GM12878 (cell line): ENCODE data around the gene UBASH3A. TPM values are rescaled to one million over a fixed set of nuclear protein-coding genes. Genes with fewer than 3 reads are reported as not detected.

Experiments
- BCL3 ChIP-seq: IDR thresholded peaks from 2 replicates; pipeline ENCODE4 v1.6.1; 2011; ENCODE audit warnings: borderline replicate concordance, low read depth, mild to moderate bottlenecking, moderate library complexity, low read length; ENCODE audit not compliant: insufficient read depth, poor library complexity, severe bottlenecking
- BRCA1 ChIP-seq: IDR thresholded peaks from 2 replicates; pipeline ENCODE4 v1.6.1; 2011; ENCODE audit warnings: low read depth, low read length, improper control_type of control experiment
- CEBPB ChIP-seq, 2 experiments: fragments of 150-350 bp in 1 of 2; IDR thresholded peaks; 2 replicates each; pipeline ENCODE4 v1.6.1; 2012 to 2014; ENCODE audit warnings: low read depth in 2 of 2, low read length in 2 of 2, borderline replicate concordance in 1 of 2, inconsistent platforms in 1 of 2
- GABPA ChIP-seq: IDR thresholded peaks from 2 replicates; pipeline ENCODE4 v1.6.1; 2014; ENCODE audit warnings: antibody characterized with exemption, low read depth, mild to moderate bottlenecking, inconsistent platforms
- IRF3 ChIP-seq: fragments of 450-650 bp; IDR thresholded peaks from 2 replicates; pipeline ENCODE4 v1.6.1; 2014; ENCODE audit warnings: mild to moderate bottlenecking
- JUNB ChIP-seq: IDR thresholded peaks from 2 replicates; pipeline ENCODE4 v1.6.1; 2016; ENCODE audit warnings: antibody characterized with exemption, mild to moderate bottlenecking
- MYB ChIP-seq: fragments of 150-350 bp; IDR thresholded peaks from 2 replicates; pipeline ENCODE4 v1.6.1; 2014; ENCODE audit warnings: mild to moderate bottlenecking, low read depth, low read length, borderline replicate concordance
- NFIC ChIP-seq: IDR thresholded peaks from 2 replicates; pipeline ENCODE4 v1.6.1; 2012; ENCODE audit warnings: low read depth, mild to moderate bottlenecking, inconsistent platforms, low read length, moderate library complexity
- NFYB ChIP-seq: IDR thresholded peaks from 2 replicates; pipeline ENCODE4 v1.6.1; 2011; ENCODE audit warnings: low read depth, mild to moderate bottlenecking, low read length, improper control_type of control experiment, moderate library complexity; ENCODE audit not compliant: insufficient read depth
- PBX3 ChIP-seq: IDR thresholded peaks from 2 replicates; pipeline ENCODE4 v1.6.1; 2011; ENCODE audit warnings: mild to moderate bottlenecking, low read depth, low read length, moderate library complexity; ENCODE audit not compliant: insufficient replicate concordance
- POLR2A ChIP-seq: IDR thresholded peaks from 2 replicates; pipeline ENCODE4 v1.6.1; 2011; ENCODE audit warnings: low read depth, mild to moderate bottlenecking, low read length
- POLR2AphosphoS2 ChIP-seq: IDR thresholded peaks from 2 replicates; pipeline ENCODE4 v1.6.1; 2011; ENCODE audit warnings: low read depth, mild to moderate bottlenecking, low read length, improper control_type of control experiment, moderate library complexity
- POLR2AphosphoS5 ChIP-seq: IDR thresholded peaks from 2 replicates; pipeline ENCODE4 v1.6.1; 2011; ENCODE audit warnings: mild to moderate bottlenecking, low read length, inconsistent platforms
- RFX5 ChIP-seq: IDR thresholded peaks from 2 replicates; pipeline ENCODE4 v1.6.1; 2011; ENCODE audit warnings: low read depth, low read length, improper control_type of control experiment
- SUZ12 ChIP-seq: fragments of 200-600 bp; sonication (generic); IDR thresholded peaks from one replicate; pipeline ENCODE4 v1.6.1; 2018; ENCODE audit warnings: antibody characterized with exemption, mild to moderate bottlenecking; ENCODE audit not compliant: unreplicated experiment
- WRNIP1 ChIP-seq: IDR thresholded peaks from 2 replicates; pipeline ENCODE4 v1.6.1; 2011; ENCODE audit warnings: low read depth, low read length, improper control_type of control experiment, borderline replicate concordance
- ZBTB11 ChIP-seq: fragments of 450-650 bp; formaldehyde crosslinking; IDR thresholded peaks from 2 replicates; pipeline ENCODE4 v1.5.0; 2022; ENCODE audit warnings: mild to moderate bottlenecking, missing genetic modification characterization
- ZNF592 ChIP-seq: fragments of 450-650 bp; IDR thresholded peaks from 2 replicates; pipeline ENCODE4 v1.6.1; 2017; ENCODE audit warnings: mild to moderate bottlenecking, moderate library complexity
- polyA plus RNA-seq, 11 experiments: library from polyadenylated mRNA; depleted of rRNA in 4 of 11; unstranded in 6 of 11; stranded (reverse) in 5 of 11; fragments of >200 nt; fragmentation: Nextera tagmentation in 4 of 11; fragmentation: Illumina TruSeq in 1 of 11; extraction: Ambion mirVana in 4 of 11; extraction: Trizol in 1 of 11; gene quantifications; 1 replicate in 1 of 11; 2 replicates in 10 of 11; pipeline versions ENCODE4 v1.2.1 to v1.2.3, GENCODE V29; 2011 to 2016; ENCODE audit warnings: inconsistent platforms in 2 of 11, missing spikeins in 2 of 11, low read depth in 1 of 11
- total RNA-seq, 4 experiments: library from RNA; depleted of rRNA in 3 of 4; stranded (reverse); fragments of >200 nt in 3 of 4; fragmentation: Illumina TruSeq in 1 of 4; extraction: Trizol in 1 of 4; gene quantifications; 2 replicates each; pipeline versions ENCODE4 v1.2.1 to v1.2.3, GENCODE V29; 2013 to 2021

The UBASH3A gene
- total and polyA plus RNA-seq, 10 of the 15 experiments (the other 5 are each of a cell fraction or from before 2014, with no cell fraction given) = 0.04 to 0.39 (median 0.23) TPM; not detected in 1

- TF ChIP-seq IRF3 = no peak
- no peak for TF ChIP-seq BRCA1
- no peak for TF ChIP-seq WRNIP1
- TF ChIP-seq NFYB = no peak
- no peak for TF ChIP-seq SUZ12
- no peak for TF ChIP-seq NFIC
- no peak for TF ChIP-seq GABPA
- no peak for TF ChIP-seq RFX5
- TF ChIP-seq POLR2AphosphoS2 = no peak
- no peak for TF ChIP-seq PBX3
- no peak for TF ChIP-seq POLR2A
- no peak for TF ChIP-seq POLR2AphosphoS5
- TF ChIP-seq BCL3 = no peak
- no peak for TF ChIP-seq CEBPB (IDR thresholded peaks at IDR 0.05; ENCODE audit: borderline replicate concordance in 1 of 2, low read depth in 2 of 2, low read length in 2 of 2)
- TF ChIP-seq ZNF592 = peak; percentile 95
- no peak for TF ChIP-seq ZBTB11 (CRISPR knock-in tag)
- no peak for TF ChIP-seq JUNB
- TF ChIP-seq MYB = no peak
These were observed 61.5 kb downstream of the UBASH3A start (continued) for GRCh38 chr21:42465008-42465802.
